Nephron progenitor cell (in vitro differentiated cells): Measurements from ENCODE around the gene ATP1A3.

Source experiments
- DNase-seq: peaks from one replicate; pipeline ENCODE4 v3.0.0; 2021
- H3K27ac Mint-ChIP-seq: 2 replicates; pipeline ENCODE4 v1.8.0; 2021; ENCODE audit warnings: mild to moderate bottlenecking, moderate library complexity, mixed read lengths
- H3K27me3 Mint-ChIP-seq: 2 replicates; pipeline ENCODE4 v1.8.0; 2021; ENCODE audit warnings: mild to moderate bottlenecking, low read depth, mixed read lengths; ENCODE audit not compliant: poor library complexity
- H3K36me3 Mint-ChIP-seq: 2 replicates; pipeline ENCODE4 v1.8.0; 2021; ENCODE audit warnings: low read depth, mixed read lengths
- H3K4me1 Mint-ChIP-seq: 2 replicates; pipeline ENCODE4 v1.8.0; 2021; ENCODE audit warnings: mixed read lengths
- H3K4me3 Mint-ChIP-seq: 2 replicates; pipeline ENCODE4 v1.8.0; 2021; ENCODE audit warnings: mild to moderate bottlenecking, moderate library complexity, mixed read lengths
- H3K9me3 Mint-ChIP-seq: 2 replicates; pipeline ENCODE4 v1.8.0; 2021; ENCODE audit warnings: mild to moderate bottlenecking, moderate library complexity, mixed read lengths
- TF ChIP-seq, protein P1 (sequence below): fragments of 200-600 bp; sonication (generic); IDR thresholded peaks from 2 replicates; pipeline ENCODE4 v1.5.0; 2021; ENCODE audit warnings: antibody characterized with exemption

Gene ATP1A3

GRCh38 chr19:41925208-41926003 is 68.6 kb downstream of the ATP1A3 start:
- Mint-ChIP-seq H3K36me3 (no peaks in the 10 kb centered on the region), H3K27ac (no peak overlapping the region), H3K4me3 (no peak overlapping the region), H3K4me1 (peaks cover 35% of the 10 kb centered on the region), H3K27me3 (no peaks in the 10 kb centered on the region), H3K9me3 (no peaks in the 10 kb centered on the region)
- no peak for DNase-seq
- TF ChIP-seq, protein P1, sequence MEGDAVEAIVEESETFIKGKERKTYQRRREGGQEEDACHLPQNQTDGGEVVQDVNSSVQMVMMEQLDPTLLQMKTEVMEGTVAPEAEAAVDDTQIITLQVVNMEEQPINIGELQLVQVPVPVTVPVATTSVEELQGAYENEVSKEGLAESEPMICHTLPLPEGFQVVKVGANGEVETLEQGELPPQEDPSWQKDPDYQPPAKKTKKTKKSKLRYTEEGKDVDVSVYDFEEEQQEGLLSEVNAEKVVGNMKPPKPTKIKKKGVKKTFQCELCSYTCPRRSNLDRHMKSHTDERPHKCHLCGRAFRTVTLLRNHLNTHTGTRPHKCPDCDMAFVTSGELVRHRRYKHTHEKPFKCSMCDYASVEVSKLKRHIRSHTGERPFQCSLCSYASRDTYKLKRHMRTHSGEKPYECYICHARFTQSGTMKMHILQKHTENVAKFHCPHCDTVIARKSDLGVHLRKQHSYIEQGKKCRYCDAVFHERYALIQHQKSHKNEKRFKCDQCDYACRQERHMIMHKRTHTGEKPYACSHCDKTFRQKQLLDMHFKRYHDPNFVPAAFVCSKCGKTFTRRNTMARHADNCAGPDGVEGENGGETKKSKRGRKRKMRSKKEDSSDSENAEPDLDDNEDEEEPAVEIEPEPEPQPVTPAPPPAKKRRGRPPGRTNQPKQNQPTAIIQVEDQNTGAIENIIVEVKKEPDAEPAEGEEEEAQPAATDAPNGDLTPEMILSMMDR: no peak

DNA sequence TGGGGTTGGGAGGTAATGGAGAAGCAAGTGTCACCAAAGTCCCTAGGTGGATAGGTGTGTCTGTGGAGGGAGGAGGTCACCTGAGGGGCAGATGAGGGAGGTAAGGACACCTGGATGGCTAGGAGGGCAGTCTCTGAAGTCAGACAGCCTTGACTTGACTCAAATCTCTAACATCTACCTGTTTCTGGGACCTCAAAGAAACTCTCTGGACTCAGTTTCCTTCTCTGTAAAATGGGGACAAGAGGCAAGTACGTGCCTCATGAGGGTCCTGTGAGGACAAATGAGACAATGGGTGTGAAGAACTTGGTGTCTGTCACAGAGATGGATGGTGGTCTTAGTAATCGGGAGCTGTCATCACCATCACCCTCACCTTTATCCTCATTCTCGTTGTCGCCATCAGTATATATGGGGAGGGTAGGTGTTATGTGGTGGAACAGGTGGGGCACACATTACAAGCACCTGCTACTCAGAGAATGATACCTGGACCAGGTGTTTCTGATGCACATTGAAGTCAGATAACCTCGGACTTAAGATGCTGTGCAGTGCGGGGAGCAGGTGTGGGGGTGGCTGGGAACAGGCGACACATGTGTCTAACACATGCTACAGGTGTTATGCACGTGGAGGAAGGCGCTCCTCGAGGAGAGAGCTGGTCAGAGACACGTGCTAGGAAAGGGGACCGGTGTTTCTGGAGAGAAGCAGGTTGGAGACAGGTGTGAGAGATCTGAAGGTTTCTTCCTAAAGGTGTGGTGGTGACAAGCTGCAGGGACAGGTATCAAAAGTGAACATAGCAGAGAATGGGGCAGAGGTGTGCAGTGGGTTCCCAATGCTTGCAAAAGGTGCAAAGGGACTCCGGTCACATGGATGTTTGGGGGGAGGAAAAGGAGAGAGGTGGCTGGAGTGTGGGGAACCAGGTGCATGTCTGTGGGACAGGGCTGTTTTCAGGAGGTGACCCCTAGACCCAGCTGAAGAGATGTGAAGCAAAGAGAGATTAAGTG is 69.6 kb downstream of the ATP1A3 start:
- Mint-ChIP-seq H3K27me3 (no peaks in the 10 kb centered on the region), H3K4me3 (no peak overlapping the region), H3K9me3 (no peaks in the 10 kb centered on the region), H3K36me3 (no peaks in the 10 kb centered on the region), H3K27ac (no peak overlapping the region), H3K4me1 (peaks cover 27% of the 10 kb centered on the region)
- no peak for DNase-seq
- TF ChIP-seq, protein P1: no peak

GRCh38 chr19:41923045-41923788 is 70.8 kb downstream of the ATP1A3 start:
- Mint-ChIP-seq H3K4me3 (no peak overlapping the region), H3K27ac (no peak overlapping the region), H3K27me3 (no peaks in the 10 kb centered on the region), H3K4me1 (peaks cover 18% of the 10 kb centered on the region), H3K9me3 (no peaks in the 10 kb centered on the region), H3K36me3 (no peaks in the 10 kb centered on the region)
- TF ChIP-seq, protein P1: no peak
- no peak for DNase-seq

DNA sequence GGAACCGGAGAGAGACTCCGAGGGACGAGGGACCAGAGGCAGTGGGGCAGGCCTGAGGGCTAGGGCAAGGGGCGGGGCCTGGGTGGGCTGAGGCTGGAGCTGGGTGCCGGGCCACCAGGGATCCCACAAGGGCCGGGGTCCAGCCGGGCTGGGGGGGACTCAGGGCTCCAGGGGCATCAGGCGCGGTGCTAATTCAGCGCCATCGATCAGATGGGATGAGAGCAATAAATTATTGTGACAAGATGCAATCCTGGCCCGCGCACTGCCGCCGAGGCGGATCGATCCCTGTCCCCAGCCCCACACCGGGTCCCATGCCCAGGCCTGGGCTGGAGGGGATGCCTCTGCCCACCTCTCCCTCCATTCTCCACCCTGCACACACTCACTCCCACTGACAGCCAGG is 71.4 kb downstream of the ATP1A3 start:
- TF ChIP-seq, protein P1: no peak
- no peaks in the 10 kb centered on the region for H3K36me3 Mint-ChIP-seq
- H3K4me3 Mint-ChIP-seq: no peak overlapping the region
- H3K4me1 Mint-ChIP-seq: peaks cover 18% of the 10 kb centered on the region
- no peaks in the 10 kb centered on the region for H3K9me3 Mint-ChIP-seq
- no peak for DNase-seq
- no peak overlapping the region for H3K27ac Mint-ChIP-seq
- H3K27me3 Mint-ChIP-seq: no peaks in the 10 kb centered on the region

DNA sequence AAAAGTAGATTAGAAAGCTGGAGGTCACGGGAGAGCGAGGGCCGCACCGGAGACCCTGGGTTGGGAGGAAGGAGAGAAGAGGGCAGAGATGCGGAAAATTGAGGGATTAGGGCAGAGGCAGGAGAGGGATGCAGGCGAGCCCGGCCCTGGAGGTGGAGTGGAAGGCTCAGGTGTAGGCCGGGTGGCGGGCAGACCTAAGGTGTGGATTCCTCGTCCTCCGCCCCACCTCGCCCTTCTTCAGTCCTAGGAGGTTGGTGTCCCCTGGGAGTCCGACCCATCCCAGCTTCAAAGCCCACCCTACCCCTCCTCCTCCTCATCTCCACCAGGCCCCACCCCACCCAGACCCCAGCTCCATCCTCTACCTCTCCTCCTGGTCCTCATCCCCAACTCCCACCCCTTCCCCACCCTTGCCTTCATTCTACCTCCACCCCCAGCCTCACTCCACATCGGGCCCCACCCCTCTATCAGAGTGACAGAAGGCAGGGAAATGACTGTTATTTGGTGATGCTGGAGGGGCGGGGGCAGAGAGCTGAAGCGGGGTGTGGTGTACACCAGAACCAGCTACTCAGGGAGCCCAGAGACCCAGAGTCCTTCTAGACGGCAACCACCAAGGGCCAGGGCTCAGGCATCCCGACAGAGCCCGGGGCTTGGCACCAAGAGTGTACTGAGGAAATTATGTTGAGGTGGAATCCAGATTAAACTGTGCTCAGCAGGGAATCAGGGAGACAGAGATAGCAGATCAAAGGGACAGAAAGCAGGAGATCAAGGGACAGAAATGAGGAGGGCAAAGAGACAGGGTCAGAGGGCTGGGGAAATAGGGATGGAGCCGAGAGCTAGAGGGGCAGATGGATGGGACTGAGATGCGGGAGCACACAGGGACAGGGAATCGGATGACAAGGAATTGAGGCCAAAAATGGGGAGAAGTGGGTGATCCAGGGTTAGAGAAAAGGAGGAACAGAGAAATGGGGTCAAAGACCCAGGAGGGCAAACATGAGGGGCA is 72.2 kb downstream of the ATP1A3 start:
- H3K36me3 Mint-ChIP-seq: no peaks in the 10 kb centered on the region
- H3K27me3 Mint-ChIP-seq: no peaks in the 10 kb centered on the region
- no peak overlapping the region for H3K4me3 Mint-ChIP-seq
- H3K9me3 Mint-ChIP-seq: no peaks in the 10 kb centered on the region
- H3K4me1 Mint-ChIP-seq: peaks cover 18% of the 10 kb centered on the region
- TF ChIP-seq, protein P1: no peak
- no peak overlapping the region for H3K27ac Mint-ChIP-seq
- DNase-seq: no peak
